Measurements from ENCODE around the gene ATAD3C. TPM values are rescaled to one million over a fixed set of nuclear protein-coding genes. Genes with fewer than 3 reads are reported as not detected.

Gene ATAD3C
- total and polyA plus RNA-seq, 2 of the 8 experiments (the other 6 are each of a cell fraction or from before 2014, with no cell fraction given) = 2.0 to 2.7 TPM

GRCh38 chr1:1460540-1461130, 11.1 kb downstream of the ATAD3C start:
- Histone ChIP-seq H3K36me3 (ENCODE audit: control insufficient read depth in 2 of 4, insufficient read depth in 4 of 4, low read length in 3 of 4) (no peaks in the 10 kb centered on the region), H4K8ac (ENCODE audit: extremely low read depth, insufficient read depth, low read length) (no peak overlapping the region; the same call in 1 of the 2 replicates), H4K91ac (replicated peaks; ENCODE audit: insufficient read length, low read length) (no peak overlapping the region), H2BK12ac (ENCODE audit: low read depth, low read length) (no peak overlapping the region), H3K18ac (ENCODE audit: extremely low read depth, low read length) (no peak overlapping the region), H3K79me2 (ENCODE audit: control insufficient read depth in 1 of 2, insufficient read depth in 2 of 2, low read length in 2 of 2) (no peaks in the 10 kb centered on the region), H3K4me1 (replicated peaks in 1 of 4; ENCODE audit: control insufficient read depth in 3 of 4, insufficient read depth in 4 of 4, low read length in 3 of 4) (no peaks in the 10 kb centered on the region), H2BK5ac (ENCODE audit: low read depth, low read length) (no peak overlapping the region), H2BK20ac (ENCODE audit: low read length) (no peak overlapping the region), H3K9ac (replicated peaks in 1 of 4; ENCODE audit: extremely low read depth in 1 of 4, low read depth in 3 of 4, low read length in 3 of 4) (no peak overlapping the region), H4K5ac (ENCODE audit: insufficient read length, low read depth, low read length) (no peak overlapping the region), H2AK5ac (ENCODE audit: low read depth, low read length) (no peak overlapping the region), H3K4me2 (ENCODE audit: insufficient read depth in 1 of 2, low read depth in 2 of 2, low read length in 2 of 2) (no peak overlapping the region), H3K4ac (replicated peaks; ENCODE audit: insufficient read length, low read depth, low read length) (no peak overlapping the region), H2AFZ (ENCODE audit: low read length) (no peak overlapping the region), H4K20me1 (replicated peaks in 1 of 2; ENCODE audit: control insufficient read depth in 1 of 2, insufficient read depth in 2 of 2, low read length in 2 of 2) (no peaks in the 10 kb centered on the region), H3K14ac (ENCODE audit: insufficient read length) (no peak overlapping the region), H3K56ac (replicated peaks; ENCODE audit: insufficient read length, low read depth, low read length) (no peak overlapping the region), H3K27me3 (replicated peaks in 1 of 4; ENCODE audit: control insufficient read depth in 3 of 4, extremely low read depth in 1 of 4, insufficient read depth in 3 of 4, low read length in 3 of 4) (no peaks in the 10 kb centered on the region), H2BK15ac (ENCODE audit: low read length) (no peak overlapping the region), H3K23me2 (ENCODE audit: low read depth, low read length) (no peaks in the 10 kb centered on the region), H3K23ac (ENCODE audit: insufficient read length) (no peak overlapping the region), H3K79me1 (ENCODE audit: low read depth, low read length) (no peaks in the 10 kb centered on the region), H3K27ac (ENCODE audit: low read depth, low read length) (no peak overlapping the region), H3K9me3 (ENCODE audit: insufficient read depth in 2 of 2, low read depth in 1 of 2, low read length in 1 of 2) (no peaks in the 10 kb centered on the region), H2BK120ac (replicated peaks; ENCODE audit: low read depth, low read length) (no peak overlapping the region), H3K4me3 (ENCODE audit: extremely low read depth in 1 of 4, insufficient read depth in 2 of 4, low read depth in 3 of 4, low read length in 4 of 4) (no peak overlapping the region)
- ChIA-PET POLR2A (ENCODE audit: partially characterized antibody) (interaction anchor here (0.6 to 3.8 kb wide), 3 partner anchors 27 to 272 kb away, joined by 3 to 10 read pairs (median 3); no protein-coding TSS in a partner anchor), CTCF (ENCODE audit: partially characterized antibody) (interaction anchor here (1.5 kb wide), 1 partner anchor 26 kb away, joined by 6 read pairs; no protein-coding TSS in a partner anchor)
- 95% methylated on average over 14 of the region's 27 CpGs; no CpG with 5 or more reads in 1 of the 2 experiments for WGBS, 2 experiments (ENCODE audit: extremely low coverage in 1 of 2, insufficient coverage in 1 of 2, insufficient read length in 1 of 2, insufficient replicate concordance in 2 of 2, low coverage in 1 of 2, low lambda C conversion rate in 2 of 2, missing lambda C conversion rate in 1 of 2)
- FAIRE-seq = no peak
- no peak for DNase-seq (ENCODE audit: low read depth in 1 of 2, low spot score in 2 of 2)
- no peak for TF ChIP-seq NRF1 (IDR thresholded peaks at IDR 0.05; ENCODE audit: low read depth, low read length)
- no peak for TF ChIP-seq CHD2 (IDR thresholded peaks at IDR 0.05; ENCODE audit: low read length)
- no peak for TF ChIP-seq CBX8 (IDR thresholded peaks at IDR 0.05; ENCODE audit: borderline replicate concordance, low read depth, low read length)
- no peak for TF ChIP-seq POLR2AphosphoS5 (IDR thresholded peaks at IDR 0.05; ENCODE audit: low read depth, low read length)
- no peak for TF ChIP-seq EGR1 (IDR thresholded peaks at IDR 0.05; ENCODE audit: borderline replicate concordance, low read depth, low read length)
- TF ChIP-seq SIRT6 (IDR thresholded peaks at IDR 0.05; ENCODE audit: low read length) = no peak
- no peak for TF ChIP-seq MAFK (IDR thresholded peaks at IDR 0.05; ENCODE audit: low read depth, low read length)
- TF ChIP-seq SP2 (IDR thresholded peaks at IDR 0.05; ENCODE audit: low read length) = no peak
- no peak for TF ChIP-seq TAF1 (IDR thresholded peaks at IDR 0.05; ENCODE audit: low read depth, low read length)
- TF ChIP-seq KDM1A (IDR thresholded peaks at IDR 0.05; ENCODE audit: borderline replicate concordance, low read length) = no peak
- no peak for TF ChIP-seq FOSL1 (IDR thresholded peaks at IDR 0.05; ENCODE audit: insufficient read depth, low read depth, low read length)
- TF ChIP-seq NANOG (IDR thresholded peaks at IDR 0.05; ENCODE audit: insufficient read depth, low read depth, low read length, poor library complexity, severe bottlenecking) = no peak
- no peak for TF ChIP-seq E2F6 (IDR thresholded peaks at IDR 0.05)
- TF ChIP-seq SP4 (IDR thresholded peaks at IDR 0.05; ENCODE audit: low read length) = no peak

Measured in H1 (cell line).